GM12873 (cell line): Measurements from ENCODE around the gene MAPKAP1.

Source experiments
- TF ChIP-seq, protein P1 (sequence below): IDR thresholded peaks from 2 replicates; pipeline ENCODE4 v1.5.1; 2012; ENCODE audit warnings: low read depth, mild to moderate bottlenecking, moderate library complexity, low read length, control low read depth; ENCODE audit not compliant: insufficient read depth; ENCODE audit errors: missing control alignments

Gene MAPKAP1

DNA sequence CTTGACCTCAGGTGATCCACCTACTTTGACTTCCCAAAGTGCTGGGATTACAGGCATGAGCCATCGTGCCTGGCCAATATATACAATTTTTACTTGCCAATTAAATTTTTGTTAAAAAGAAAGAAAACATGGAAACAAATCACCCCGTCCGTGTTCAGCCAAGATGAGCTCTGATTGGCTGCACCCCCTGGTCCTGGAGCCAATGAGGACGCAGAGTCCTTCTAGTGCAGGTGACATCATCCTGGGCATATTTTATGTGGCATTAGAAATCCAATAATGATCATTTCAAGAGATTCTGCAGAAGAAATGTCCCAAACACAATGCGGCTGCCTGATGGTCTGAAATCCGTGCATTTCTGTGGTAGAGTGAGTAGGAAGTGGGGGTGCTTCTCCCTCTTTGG, 285.8 kb downstream of the MAPKAP1 start:
- TF ChIP-seq, protein P1, sequence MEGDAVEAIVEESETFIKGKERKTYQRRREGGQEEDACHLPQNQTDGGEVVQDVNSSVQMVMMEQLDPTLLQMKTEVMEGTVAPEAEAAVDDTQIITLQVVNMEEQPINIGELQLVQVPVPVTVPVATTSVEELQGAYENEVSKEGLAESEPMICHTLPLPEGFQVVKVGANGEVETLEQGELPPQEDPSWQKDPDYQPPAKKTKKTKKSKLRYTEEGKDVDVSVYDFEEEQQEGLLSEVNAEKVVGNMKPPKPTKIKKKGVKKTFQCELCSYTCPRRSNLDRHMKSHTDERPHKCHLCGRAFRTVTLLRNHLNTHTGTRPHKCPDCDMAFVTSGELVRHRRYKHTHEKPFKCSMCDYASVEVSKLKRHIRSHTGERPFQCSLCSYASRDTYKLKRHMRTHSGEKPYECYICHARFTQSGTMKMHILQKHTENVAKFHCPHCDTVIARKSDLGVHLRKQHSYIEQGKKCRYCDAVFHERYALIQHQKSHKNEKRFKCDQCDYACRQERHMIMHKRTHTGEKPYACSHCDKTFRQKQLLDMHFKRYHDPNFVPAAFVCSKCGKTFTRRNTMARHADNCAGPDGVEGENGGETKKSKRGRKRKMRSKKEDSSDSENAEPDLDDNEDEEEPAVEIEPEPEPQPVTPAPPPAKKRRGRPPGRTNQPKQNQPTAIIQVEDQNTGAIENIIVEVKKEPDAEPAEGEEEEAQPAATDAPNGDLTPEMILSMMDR, result no peak

DNA sequence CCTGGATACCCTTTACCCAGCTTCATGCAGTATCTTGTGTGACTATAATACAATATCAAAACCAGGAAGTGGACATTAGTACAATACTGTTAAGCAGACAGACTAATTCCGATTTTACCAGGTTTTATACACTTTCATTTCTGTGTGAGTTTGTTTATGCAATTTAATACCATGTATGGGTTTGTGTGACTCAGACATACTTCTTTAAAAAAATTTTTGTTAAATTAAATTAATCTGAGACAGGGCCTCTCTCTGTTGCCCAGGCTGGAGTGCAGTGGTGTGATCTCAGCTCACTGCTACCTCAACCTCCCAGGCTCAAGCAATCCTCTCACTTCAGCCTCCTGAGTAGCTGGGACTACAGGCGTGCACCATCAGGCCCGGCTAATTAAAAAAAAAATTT, 288.6 kb downstream of the MAPKAP1 start:
- TF ChIP-seq, protein P1, result no peak

DNA sequence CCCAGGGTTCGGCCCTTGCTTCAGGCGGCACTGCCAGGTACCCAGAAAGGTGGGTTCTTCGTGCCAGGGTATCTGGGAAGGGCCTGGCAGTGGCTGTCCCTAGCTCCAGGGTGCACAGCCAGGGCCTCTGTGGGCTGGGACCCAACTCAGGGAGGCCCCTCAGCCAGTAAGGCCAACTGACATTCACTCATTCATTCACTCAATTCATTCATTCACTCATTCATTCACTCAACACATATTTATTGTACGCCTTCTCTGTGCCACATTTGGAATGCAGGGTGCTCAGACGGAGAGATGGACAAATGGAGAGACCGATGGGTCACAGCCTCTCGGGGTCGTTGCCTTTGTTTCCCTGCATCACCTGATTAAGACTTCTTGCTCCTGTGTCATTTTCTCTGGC, 290.5 kb downstream of the MAPKAP1 start:
- TF ChIP-seq, protein P1, result no peak

DNA sequence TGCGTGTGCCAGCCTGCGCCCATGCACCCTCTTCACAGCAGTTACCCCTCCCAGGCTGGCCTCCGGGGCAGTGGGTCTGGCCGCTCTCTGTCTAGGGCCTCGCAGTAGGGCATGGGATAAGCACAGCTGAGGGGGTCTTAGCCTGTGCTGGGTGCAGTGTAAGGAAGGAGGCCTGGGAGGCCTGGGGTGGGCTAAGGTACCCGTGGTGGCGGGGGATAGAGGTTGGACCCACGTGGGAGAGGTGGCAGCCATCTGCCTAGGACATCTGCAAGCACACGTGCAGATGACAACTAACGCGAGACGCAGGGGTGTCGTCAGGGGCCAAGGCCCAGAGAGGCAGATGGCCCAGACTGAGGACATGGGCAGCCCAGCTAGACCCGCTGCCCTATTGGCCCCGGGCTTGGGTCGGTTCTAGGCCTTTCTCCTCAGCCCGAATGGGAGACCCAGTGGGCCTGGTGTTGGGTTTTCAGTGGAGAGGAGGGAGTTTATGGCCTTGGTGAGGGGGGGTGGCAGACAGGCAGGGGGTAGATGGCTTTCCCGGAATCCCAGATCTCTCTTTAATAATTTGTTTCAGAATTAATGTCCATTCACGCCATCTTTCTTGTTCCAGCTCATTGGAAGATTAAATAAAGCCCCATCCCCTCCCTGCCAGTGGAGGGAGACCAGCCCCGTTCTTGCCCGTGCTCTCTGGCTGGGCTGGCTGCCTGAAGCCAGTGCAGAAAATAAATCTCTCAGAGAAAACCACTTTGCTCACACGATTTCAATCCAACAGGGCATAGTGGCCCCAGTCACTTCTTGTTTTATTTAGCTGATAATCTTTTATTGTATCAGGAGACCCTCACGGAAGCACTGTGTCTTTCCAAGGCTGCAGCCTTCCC, 291.2 kb downstream of the MAPKAP1 start:
- TF ChIP-seq, protein P1, result no peak

DNA sequence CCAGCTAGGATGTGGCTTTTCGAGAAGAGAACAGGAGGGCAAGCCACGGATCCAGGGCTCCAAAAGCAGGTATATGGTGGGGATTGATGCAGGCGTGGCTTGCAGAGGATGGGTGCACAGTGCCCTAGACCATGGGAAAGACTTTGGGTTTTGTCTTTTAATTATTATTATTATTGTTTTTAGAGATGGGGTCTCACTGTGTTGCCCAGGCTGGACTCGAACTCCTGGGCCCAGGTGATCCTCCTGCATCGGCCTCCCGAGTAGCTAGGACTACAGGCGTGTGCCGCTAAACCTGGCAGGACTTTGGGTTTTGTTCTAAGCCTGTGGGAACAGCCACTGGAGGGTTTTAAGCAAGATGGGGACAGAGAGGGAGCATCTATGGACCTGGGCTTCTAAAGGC, 293.4 kb downstream of the MAPKAP1 start:
- TF ChIP-seq, protein P1, result no peak

DNA sequence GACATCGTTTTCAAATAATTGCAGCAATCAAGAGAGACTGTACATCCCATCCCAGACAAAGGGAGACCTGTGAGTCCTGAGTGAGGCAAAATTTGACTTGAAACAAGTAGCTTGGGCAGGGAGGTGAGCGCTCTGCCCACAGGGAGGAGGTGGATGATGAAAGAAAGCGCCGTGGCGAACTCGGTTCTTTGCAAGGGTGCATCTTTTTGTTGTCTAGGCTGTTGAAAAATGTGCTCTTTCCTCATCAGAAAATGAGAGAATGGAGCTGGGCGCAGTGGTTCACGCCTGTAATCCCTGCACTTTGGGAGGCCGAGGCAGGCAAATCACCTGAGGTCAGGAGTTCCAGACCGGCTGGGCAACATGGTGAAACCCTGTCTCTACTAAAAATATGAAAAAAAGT, 294.8 kb downstream of the MAPKAP1 start:
- TF ChIP-seq, protein P1, result no peak

DNA sequence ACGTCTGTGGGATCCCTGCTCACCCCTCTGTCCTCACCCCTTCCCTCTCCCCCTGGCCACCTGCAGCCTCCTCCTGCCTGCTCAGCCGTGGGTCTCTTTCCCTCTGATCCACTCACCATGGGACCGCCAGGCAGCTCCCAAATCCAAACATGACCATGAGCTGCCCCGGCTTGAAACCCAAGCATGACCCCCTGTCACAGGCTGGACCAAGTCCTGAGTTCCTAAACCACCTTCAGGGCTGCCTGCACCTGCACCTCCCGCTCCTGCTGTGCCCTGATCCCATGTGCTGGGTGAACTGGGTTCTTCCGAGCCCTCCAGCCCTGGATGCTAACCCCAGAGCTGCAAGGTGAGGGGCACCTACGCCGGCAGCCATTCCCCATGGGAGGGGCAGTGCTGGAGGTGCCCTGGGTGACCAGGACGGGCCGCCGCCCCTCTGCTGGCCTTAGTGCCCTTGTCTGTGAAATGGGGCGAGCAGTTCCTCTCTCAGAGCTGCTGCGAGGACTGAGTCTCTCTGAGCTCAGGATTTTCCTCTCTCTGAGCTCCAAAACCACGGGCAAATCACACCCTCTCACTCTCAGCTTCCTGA, 295.7 kb downstream of the MAPKAP1 start:
- TF ChIP-seq, protein P1, result no peak
